Spleen (tissue), 7 donors: ENCODE measurements around the gene CCDC69.
A peak's percentile ranks its signal among the peaks of the same experiment; 100 is the strongest.

Experiments used
- CTCF ChIP-seq, 11 experiments: fragments of 200-600 bp in 7 of 11; fragments of 450-650 bp in 4 of 11; sonication (generic) in 4 of 11; IDR thresholded peaks in 8 of 11; conservative IDR thresholded peaks in 3 of 11; 1 replicate in 7 of 11; 2 replicates in 4 of 11; pipeline versions ENCODE4 v1.4.0 to v1.8.0; 2016 to 2021; ENCODE audit warnings: antibody characterized with exemption in 11 of 11, inconsistent platforms in 4 of 11, mild to moderate bottlenecking in 1 of 11
- POLR2A ChIP-seq, 3 donors: fragments of 450-650 bp; IDR thresholded peaks; one replicate each; pipeline ENCODE4 v1.5.1; 2017; ENCODE audit warnings: antibody characterized with exemption in 3 of 3, mild to moderate bottlenecking in 1 of 3
- POLR2AphosphoS5 ChIP-seq, 3 donors: sonication (generic); formaldehyde crosslinking; IDR thresholded peaks; one replicate each; pipeline ENCODE4 v1.5.1; 2017; ENCODE audit warnings: antibody characterized with exemption in 3 of 3
- donor health status: DM: no; HTN: no; CAD: no; lungs with moderate emphysema.
- donor health status: DM: no; HTN: no; CAD: no.
- donor health status: DM: no; HTN: no; CAD: no.

GRCh38 chr5:151233616-151234085 is 9.8 kb upstream of the CCDC69 start:
- TF ChIP-seq CTCF (IDR thresholded peaks at IDR 0.05 in 8 of 11, conservative IDR thresholded peaks at IDR 0.05 in 3 of 11) = no peak
- TF ChIP-seq POLR2AphosphoS5 (IDR thresholded peaks at IDR 0.05) = peak in 1 of 3 donors; percentile 23
- no peak for TF ChIP-seq POLR2A (IDR thresholded peaks at IDR 0.05)
